D341Med (cell line): ENCODE data around the gene FNBP1.

ENCODE experiments used
- DNase-seq: peaks from one replicate; pipeline ENCODE4 v3.0.0; 2012; ENCODE audit warnings: low spot score

The FNBP1 gene

GRCh38 chr9:130042885-130043653, at the start of gene FNBP1:
Gene FNBP1, minus strand, starts transcription at chr9:130043189. Its CDS starts 214 bp downstream, at chr9:130042975.
- peak; percentile 99 for DNase-seq

GRCh38 chr9:130090915-130091314, 47.9 kb upstream of the FNBP1 start:
- DNase-seq: no peak

GRCh38 chr9:130089141-130089540, 46.2 kb upstream of the FNBP1 start:
- no peak for DNase-seq

GRCh38 chr9:130088051-130088450, 45.1 kb upstream of the FNBP1 start:
- DNase-seq: no peak

GRCh38 chr9:130084337-130084736, 41.3 kb upstream of the FNBP1 start:
- DNase-seq: no peak

GRCh38 chr9:130078547-130078946, 35.6 kb upstream of the FNBP1 start:
- DNase-seq: no peak

- DNase-seq: no peak
Observed at GRCh38 chr9:130073373-130073772, 30.4 kb upstream of the FNBP1 start.

GRCh38 chr9:130072515-130073235, 29.7 kb upstream of the FNBP1 start:
- DNase-seq: no peak

GRCh38 chr9:130069048-130069447, 26.1 kb upstream of the FNBP1 start:
- DNase-seq: no peak

GRCh38 chr9:130064621-130065020, 21.6 kb upstream of the FNBP1 start:
- no peak for DNase-seq

GRCh38 chr9:130062750-130063149, 19.8 kb upstream of the FNBP1 start:
- no peak for DNase-seq

GRCh38 chr9:130060296-130060695, 17.3 kb upstream of the FNBP1 start:
- DNase-seq: no peak

- no peak for DNase-seq
Observed at GRCh38 chr9:130058887-130059286, 15.9 kb upstream of the FNBP1 start.

- peak; percentile 42 for DNase-seq
Observed at GRCh38 chr9:130058154-130058553, 15.2 kb upstream of the FNBP1 start.

GRCh38 chr9:130054820-130055219, 11.8 kb upstream of the FNBP1 start:
- no peak for DNase-seq

GRCh38 chr9:130054325-130054786, 11.4 kb upstream of the FNBP1 start:
- peak; percentile 55 for DNase-seq

- peak; percentile 95 for DNase-seq
Observed at GRCh38 chr9:130053504-130054324, 10.7 kb upstream of the FNBP1 start, which contains the start of gene GPR107. Gene GPR107, plus strand, starts transcription at chr9:130053906. Its CDS starts 27 bp downstream, at chr9:130053933.

- DNase-seq: no peak
Observed at GRCh38 chr9:130053109-130053503, 10.1 kb upstream of the FNBP1 start.

GRCh38 chr9:130051855-130052254, 8.9 kb upstream of the FNBP1 start:
- no peak for DNase-seq

- no peak for DNase-seq
Observed at GRCh38 chr9:130050462-130050861, 7.5 kb upstream of the FNBP1 start.

- no peak for DNase-seq
Observed at GRCh38 chr9:130049431-130050210, 6.6 kb upstream of the FNBP1 start.
